A549 (cell line): Measurements from ENCODE around the gene ADSS1. TPM values are rescaled to one million over a fixed set of nuclear protein-coding genes. Genes with fewer than 3 reads are reported as not detected.

Experiments
- ATAC-seq, 2 experiments: fragments of 200-7000 bp in 1 of 2; fragments of >200 bp in 1 of 2; cut with Nextera tagmentation in 1 of 2; cut with Tn5 transposase in 1 of 2; 3 replicates each; pipeline versions ENCODE4 v1.8.0 to v1.9.1; 2018 to 2020; ENCODE audit warnings: mild to moderate bottlenecking in 1 of 2, moderate library complexity in 1 of 2
- CTCF ChIA-PET: fragments of 300-600 bp; sonication (Branson Sonifier 250); formaldehyde crosslinking; extraction: SDS; loops from one replicate; lab custom pipeline; 2021; ENCODE audit warnings: antibody characterized with exemption, inconsistent platforms; lab: Yijun Ruan, JAX
- POLR2A ChIA-PET: fragments of 350-600 bp; formaldehyde crosslinking; extraction: SDS; loops from one replicate; lab custom pipeline; 2021; ENCODE audit warnings: antibody characterized with exemption, inconsistent platforms; lab: Yijun Ruan, JAX
- DNase-seq, 2 experiments: peaks; one replicate each; pipeline versions ENCODE4 v3.0.0 to v3.0.0-alpha.2; 2011 to 2016; ENCODE audit warnings: low read depth in 1 of 2, low spot score in 1 of 2
- FAIRE-seq: peaks from 2 replicates; lab custom pipeline; 2011; peaks lifted over from hg19 to GRCh38; lab: Jason Lieb, UNC
- H3K27ac ChIP-seq, 2 experiments: fragments of >200 bp; sonication (Bioruptor Twin); formaldehyde crosslinking; 3 replicates each; pipeline ENCODE4 v1.5.1; 2016 to 2017
- H3K4me1 ChIP-seq: fragments of >200 bp; sonication (Bioruptor Twin); formaldehyde crosslinking; 3 replicates; pipeline ENCODE4 v1.6.1; 2016
- H3K4me2 ChIP-seq: fragments of >200 bp; sonication (Bioruptor Twin); formaldehyde crosslinking; 3 replicates; pipeline ENCODE4 v1.6.1; 2016
- H3K4me3 ChIP-seq: fragments of >200 bp; sonication (Bioruptor Twin); formaldehyde crosslinking; 3 replicates; pipeline ENCODE4 v1.5.1; 2016
- H3K9me3 ChIP-seq: fragments of >200 bp; sonication (Bioruptor Twin); formaldehyde crosslinking; 3 replicates; pipeline ENCODE4 v1.6.1; 2016
- BHLHE40 ChIP-seq: IDR thresholded peaks from 2 replicates; pipeline ENCODE4 v1.6.1; 2012; ENCODE audit warnings: low read depth, low read length, inconsistent platforms
- CBX8 ChIP-seq: fragments of 200-600 bp; sonication (generic); IDR thresholded peaks from 2 replicates; pipeline ENCODE4 v1.6.1; 2016
- CEBPB ChIP-seq, 2 experiments: fragments of >200 bp in 1 of 2; sonication (Bioruptor Twin) in 1 of 2; formaldehyde crosslinking in 1 of 2; IDR thresholded peaks; 2 replicates each; pipeline ENCODE4 v1.6.1; 2012 to 2016
- CHD2 ChIP-seq: fragments of 150-350 bp; IDR thresholded peaks from 2 replicates; pipeline ENCODE4 v1.6.1; 2014; ENCODE audit warnings: low read length; ENCODE audit not compliant: partially characterized antibody
- ESRRA ChIP-seq: fragments of 150-350 bp; IDR thresholded peaks from 2 replicates; pipeline ENCODE4 v1.6.1; 2014; ENCODE audit warnings: mild to moderate bottlenecking, low read length, borderline replicate concordance
- FOXS1 ChIP-seq: fragments of 250-450 bp; sonication (Bioruptor Pico); IDR thresholded peaks from 2 replicates; pipeline ENCODE4 v1.5.0; 2020; ENCODE audit warnings: mild to moderate bottlenecking, moderate library complexity
- KDM1A ChIP-seq: fragments of 200-600 bp; sonication (generic); IDR thresholded peaks from 2 replicates; pipeline ENCODE4 v1.6.1; 2016; ENCODE audit warnings: low read depth, mild to moderate bottlenecking
- MAZ ChIP-seq: fragments of 150-350 bp; IDR thresholded peaks from 2 replicates; pipeline ENCODE4 v1.6.1; 2014; ENCODE audit warnings: antibody characterized with exemption, low read depth, low read length, borderline replicate concordance
- MYC ChIP-seq: IDR thresholded peaks from 2 replicates; pipeline ENCODE4 v1.6.1; 2012; ENCODE audit warnings: mild to moderate bottlenecking, inconsistent platforms, low read length, improper control_type of control experiment, borderline replicate concordance
- NFE2L2 ChIP-seq: fragments of 150-350 bp; conservative IDR thresholded peaks from 2 replicates; pipeline ENCODE4 v1.6.1; 2014; ENCODE audit warnings: low read length
- ZC3H11A ChIP-seq: fragments of 450-650 bp; IDR thresholded peaks from 2 replicates; pipeline ENCODE4 v1.6.1; 2014; ENCODE audit warnings: antibody characterized with exemption, mild to moderate bottlenecking
- ZNF302 ChIP-seq: fragments of 250-450 bp; sonication (Bioruptor Pico); IDR thresholded peaks from 2 replicates; pipeline ENCODE4 v1.9.0; 2021; ENCODE audit warnings: inconsistent platforms, mild to moderate bottlenecking, moderate library complexity
- ZSCAN20 ChIP-seq: fragments of 250-450 bp; sonication (Bioruptor Pico); IDR thresholded peaks from 2 replicates; pipeline ENCODE4 v1.8.0; 2022; ENCODE audit warnings: mild to moderate bottlenecking, moderate library complexity
- WGBS: methylation state at CpG from one replicate; pipeline ENCODE4 v1.1.6; 2017; ENCODE audit errors: missing lambda C conversion rate; 5-methylcytosine and 5-hydroxymethylcytosine counted together
- polyA plus RNA-seq, 4 experiments: library from polyadenylated mRNA; depleted of rRNA in 3 of 4; stranded (reverse); fragments of >200 nt; fragmentation: RNase III in 1 of 4; extraction: RNeasy Plus Mini Kit Qiagen cat#74134 plus additional on column Dnase treatment in 1 of 4; gene quantifications; 2 replicates in 3 of 4; 3 replicates in 1 of 4; pipeline ENCODE4 v1.2.3, GENCODE V29; 2011 to 2017
- TF ChIP-seq, protein P1 (sequence below): fragments of 150-350 bp; IDR thresholded peaks from 2 replicates; pipeline ENCODE4 v1.6.1; 2014; ENCODE audit warnings: low read depth, mild to moderate bottlenecking, low read length
- TF ChIP-seq, protein P2 (sequence below): fragments of >200 bp; sonication (Bioruptor Twin); formaldehyde crosslinking; IDR thresholded peaks from 3 replicates; pipeline ENCODE4 v1.5.1; 2016
- TF ChIP-seq, protein P3 (sequence below): IDR thresholded peaks from 2 replicates; pipeline ENCODE4 v1.6.1; 2012
- TF ChIP-seq, protein P4 (sequence below): fragments of 200-600 bp; sonication (generic); IDR thresholded peaks from 2 replicates; pipeline ENCODE4 v1.6.1; 2016; ENCODE audit warnings: antibody characterized with exemption, mild to moderate bottlenecking, moderate library complexity
- TF ChIP-seq, protein P5 (sequence below): fragments of >200 bp; sonication (Bioruptor Twin); formaldehyde crosslinking; IDR thresholded peaks from 3 replicates; pipeline ENCODE4 v1.6.1; 2016
- TF ChIP-seq, protein P6 (sequence below): IDR thresholded peaks from 2 replicates; pipeline ENCODE4 v1.6.1; 2012

Gene ADSS1
- polyA plus RNA-seq, 2 of the 4 experiments (the other 2 are of a cell fraction) = 6.2 to 10.1 TPM

DNA sequence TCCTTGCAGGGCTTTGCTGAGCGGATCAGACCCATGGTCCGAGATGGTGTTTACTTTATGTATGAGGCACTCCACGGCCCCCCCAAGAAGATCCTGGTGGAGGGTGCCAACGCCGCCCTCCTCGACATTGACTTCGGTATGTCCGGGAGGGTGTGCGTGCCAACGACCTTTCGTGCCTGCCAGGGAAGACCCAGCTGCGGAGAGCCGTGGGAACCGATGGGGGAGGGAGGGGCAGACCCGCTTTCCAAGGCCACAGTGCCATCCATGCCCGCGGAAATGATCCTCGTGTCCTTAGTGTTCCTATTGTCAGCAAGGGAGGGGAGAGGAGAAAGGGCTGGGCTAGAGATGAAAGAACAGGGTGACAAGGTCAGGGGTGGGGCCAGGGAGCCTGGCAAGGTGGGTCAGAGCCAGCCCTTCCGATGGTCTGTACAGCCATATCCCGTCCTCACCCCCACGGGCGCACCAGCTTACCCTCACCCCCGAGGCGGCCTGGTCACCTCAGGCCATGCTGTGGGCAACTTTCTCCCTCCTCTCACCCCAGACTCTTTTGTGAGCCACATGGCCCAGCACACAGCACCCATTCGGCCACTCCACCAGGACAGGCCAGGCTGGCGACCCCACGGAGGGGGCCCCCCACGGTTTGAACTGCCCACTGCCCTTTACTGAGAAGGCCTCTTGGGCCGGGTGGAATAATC is 17.2 kb downstream of the ADSS1 start:
- Histone ChIP-seq H3K27ac (no peak overlapping the region), H3K9me3 (no peaks in the 10 kb centered on the region), H3K4me1 (0 out of 3 replicates have a peak, but pooled peaks cover under 1% of the 10 kb centered on the region), H3K4me3 (no peak overlapping the region), H3K4me2 (no peak overlapping the region)
- FAIRE-seq (no peak), DNase-seq (no peak), ATAC-seq (no peak)
- CTCF ChIA-PET = interaction anchor here (1.0 to 2.1 kb wide), 5 partner anchors 10 to 75 kb away, joined by 3 to 10 read pairs (median 7); partner anchors contain the start of gene ADSS1
- 79% methylated on average over 28 of the region's 29 CpGs for WGBS
- no peak for TF ChIP-seq CHD2
- no peak for TF ChIP-seq ZNF302
- TF ChIP-seq, protein P1, sequence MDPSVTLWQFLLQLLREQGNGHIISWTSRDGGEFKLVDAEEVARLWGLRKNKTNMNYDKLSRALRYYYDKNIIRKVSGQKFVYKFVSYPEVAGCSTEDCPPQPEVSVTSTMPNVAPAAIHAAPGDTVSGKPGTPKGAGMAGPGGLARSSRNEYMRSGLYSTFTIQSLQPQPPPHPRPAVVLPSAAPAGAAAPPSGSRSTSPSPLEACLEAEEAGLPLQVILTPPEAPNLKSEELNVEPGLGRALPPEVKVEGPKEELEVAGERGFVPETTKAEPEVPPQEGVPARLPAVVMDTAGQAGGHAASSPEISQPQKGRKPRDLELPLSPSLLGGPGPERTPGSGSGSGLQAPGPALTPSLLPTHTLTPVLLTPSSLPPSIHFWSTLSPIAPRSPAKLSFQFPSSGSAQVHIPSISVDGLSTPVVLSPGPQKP = no peak
- TF ChIP-seq, protein P2, sequence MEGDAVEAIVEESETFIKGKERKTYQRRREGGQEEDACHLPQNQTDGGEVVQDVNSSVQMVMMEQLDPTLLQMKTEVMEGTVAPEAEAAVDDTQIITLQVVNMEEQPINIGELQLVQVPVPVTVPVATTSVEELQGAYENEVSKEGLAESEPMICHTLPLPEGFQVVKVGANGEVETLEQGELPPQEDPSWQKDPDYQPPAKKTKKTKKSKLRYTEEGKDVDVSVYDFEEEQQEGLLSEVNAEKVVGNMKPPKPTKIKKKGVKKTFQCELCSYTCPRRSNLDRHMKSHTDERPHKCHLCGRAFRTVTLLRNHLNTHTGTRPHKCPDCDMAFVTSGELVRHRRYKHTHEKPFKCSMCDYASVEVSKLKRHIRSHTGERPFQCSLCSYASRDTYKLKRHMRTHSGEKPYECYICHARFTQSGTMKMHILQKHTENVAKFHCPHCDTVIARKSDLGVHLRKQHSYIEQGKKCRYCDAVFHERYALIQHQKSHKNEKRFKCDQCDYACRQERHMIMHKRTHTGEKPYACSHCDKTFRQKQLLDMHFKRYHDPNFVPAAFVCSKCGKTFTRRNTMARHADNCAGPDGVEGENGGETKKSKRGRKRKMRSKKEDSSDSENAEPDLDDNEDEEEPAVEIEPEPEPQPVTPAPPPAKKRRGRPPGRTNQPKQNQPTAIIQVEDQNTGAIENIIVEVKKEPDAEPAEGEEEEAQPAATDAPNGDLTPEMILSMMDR = no peak
- no peak for TF ChIP-seq FOXS1 (CRISPR knock-in tag)
- no peak for TF ChIP-seq MAZ
- TF ChIP-seq, protein P3, sequence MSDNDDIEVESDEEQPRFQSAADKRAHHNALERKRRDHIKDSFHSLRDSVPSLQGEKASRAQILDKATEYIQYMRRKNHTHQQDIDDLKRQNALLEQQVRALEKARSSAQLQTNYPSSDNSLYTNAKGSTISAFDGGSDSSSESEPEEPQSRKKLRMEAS = no peak
- TF ChIP-seq BHLHE40 = no peak
- no peak for TF ChIP-seq KDM1A
- TF ChIP-seq, protein P4, sequence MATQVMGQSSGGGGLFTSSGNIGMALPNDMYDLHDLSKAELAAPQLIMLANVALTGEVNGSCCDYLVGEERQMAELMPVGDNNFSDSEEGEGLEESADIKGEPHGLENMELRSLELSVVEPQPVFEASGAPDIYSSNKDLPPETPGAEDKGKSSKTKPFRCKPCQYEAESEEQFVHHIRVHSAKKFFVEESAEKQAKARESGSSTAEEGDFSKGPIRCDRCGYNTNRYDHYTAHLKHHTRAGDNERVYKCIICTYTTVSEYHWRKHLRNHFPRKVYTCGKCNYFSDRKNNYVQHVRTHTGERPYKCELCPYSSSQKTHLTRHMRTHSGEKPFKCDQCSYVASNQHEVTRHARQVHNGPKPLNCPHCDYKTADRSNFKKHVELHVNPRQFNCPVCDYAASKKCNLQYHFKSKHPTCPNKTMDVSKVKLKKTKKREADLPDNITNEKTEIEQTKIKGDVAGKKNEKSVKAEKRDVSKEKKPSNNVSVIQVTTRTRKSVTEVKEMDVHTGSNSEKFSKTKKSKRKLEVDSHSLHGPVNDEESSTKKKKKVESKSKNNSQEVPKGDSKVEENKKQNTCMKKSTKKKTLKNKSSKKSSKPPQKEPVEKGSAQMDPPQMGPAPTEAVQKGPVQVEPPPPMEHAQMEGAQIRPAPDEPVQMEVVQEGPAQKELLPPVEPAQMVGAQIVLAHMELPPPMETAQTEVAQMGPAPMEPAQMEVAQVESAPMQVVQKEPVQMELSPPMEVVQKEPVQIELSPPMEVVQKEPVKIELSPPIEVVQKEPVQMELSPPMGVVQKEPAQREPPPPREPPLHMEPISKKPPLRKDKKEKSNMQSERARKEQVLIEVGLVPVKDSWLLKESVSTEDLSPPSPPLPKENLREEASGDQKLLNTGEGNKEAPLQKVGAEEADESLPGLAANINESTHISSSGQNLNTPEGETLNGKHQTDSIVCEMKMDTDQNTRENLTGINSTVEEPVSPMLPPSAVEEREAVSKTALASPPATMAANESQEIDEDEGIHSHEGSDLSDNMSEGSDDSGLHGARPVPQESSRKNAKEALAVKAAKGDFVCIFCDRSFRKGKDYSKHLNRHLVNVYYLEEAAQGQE = no peak
- TF ChIP-seq NFE2L2 = no peak
- TF ChIP-seq, protein P5, sequence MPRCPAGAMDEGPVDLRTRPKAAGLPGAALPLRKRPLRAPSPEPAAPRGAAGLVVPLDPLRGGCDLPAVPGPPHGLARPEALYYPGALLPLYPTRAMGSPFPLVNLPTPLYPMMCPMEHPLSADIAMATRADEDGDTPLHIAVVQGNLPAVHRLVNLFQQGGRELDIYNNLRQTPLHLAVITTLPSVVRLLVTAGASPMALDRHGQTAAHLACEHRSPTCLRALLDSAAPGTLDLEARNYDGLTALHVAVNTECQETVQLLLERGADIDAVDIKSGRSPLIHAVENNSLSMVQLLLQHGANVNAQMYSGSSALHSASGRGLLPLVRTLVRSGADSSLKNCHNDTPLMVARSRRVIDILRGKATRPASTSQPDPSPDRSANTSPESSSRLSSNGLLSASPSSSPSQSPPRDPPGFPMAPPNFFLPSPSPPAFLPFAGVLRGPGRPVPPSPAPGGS = no peak
- TF ChIP-seq MYC = no peak
- TF ChIP-seq, protein P6, sequence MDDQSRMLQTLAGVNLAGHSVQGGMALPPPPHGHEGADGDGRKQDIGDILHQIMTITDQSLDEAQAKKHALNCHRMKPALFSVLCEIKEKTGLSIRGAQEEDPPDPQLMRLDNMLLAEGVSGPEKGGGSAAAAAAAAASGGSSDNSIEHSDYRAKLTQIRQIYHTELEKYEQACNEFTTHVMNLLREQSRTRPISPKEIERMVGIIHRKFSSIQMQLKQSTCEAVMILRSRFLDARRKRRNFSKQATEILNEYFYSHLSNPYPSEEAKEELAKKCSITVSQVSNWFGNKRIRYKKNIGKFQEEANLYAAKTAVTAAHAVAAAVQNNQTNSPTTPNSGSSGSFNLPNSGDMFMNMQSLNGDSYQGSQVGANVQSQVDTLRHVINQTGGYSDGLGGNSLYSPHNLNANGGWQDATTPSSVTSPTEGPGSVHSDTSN = no peak
- no peak for TF ChIP-seq CEBPB (IDR thresholded peaks at IDR 0.05)
- TF ChIP-seq ZC3H11A = no peak
- TF ChIP-seq ESRRA = no peak
- no peak for TF ChIP-seq CBX8
- TF ChIP-seq ZSCAN20 (CRISPR knock-in tag) = no peak
- POLR2A ChIA-PET = no interaction called here
